Stimulated activated CD8-positive, alpha-beta memory T cell treated with anti-CD3 and anti-CD28 coated beads, Interleukin-15, amount 100 ng/mL, for 24 hours (primary cell): Measurements from ENCODE around the gene RNU7-1.
A peak's percentile ranks its signal among the peaks of the same experiment; 100 is the strongest.

Experiments
- DNase-seq: peaks from one replicate; pipeline ENCODE4 v3.0.0-alpha.2; 2020; ENCODE audit warnings: low read depth

Gene RNU7-1

GRCh38 chr12:6937481-6938352 is 5.9 kb upstream of the RNU7-1 start:
- peak; percentile 84 for DNase-seq

- DNase-seq = no peak
Observed at GRCh38 chr12:6938353-6939190, 5.0 kb upstream of the RNU7-1 start.

- DNase-seq = no peak
Observed at GRCh38 chr12:6939191-6939540, 4.5 kb upstream of the RNU7-1 start.

- DNase-seq = no peak
Observed at GRCh38 chr12:6941267-6941666, 2.3 kb upstream of the RNU7-1 start.

GRCh38 chr12:6941782-6942181 is 1.8 kb upstream of the RNU7-1 start:
- DNase-seq = no peak

- no peak for DNase-seq
Observed at GRCh38 chr12:6942331-6942665, 1.3 kb upstream of the RNU7-1 start.

GRCh38 chr12:6943389-6943721 is 261 bp upstream of the RNU7-1 start:
- no peak for DNase-seq

- DNase-seq = no peak
Observed at GRCh38 chr12:6944381-6945186, 968 bp downstream of the RNU7-1 start.

- DNase-seq = no peak
Observed at GRCh38 chr12:6945613-6946012, 2.0 kb downstream of the RNU7-1 start.

- DNase-seq = no peak
Observed at GRCh38 chr12:6946033-6946919, 2.7 kb downstream of the RNU7-1 start.

GRCh38 chr12:6946920-6947374 is 3.3 kb downstream of the RNU7-1 start:
- no peak for DNase-seq

- no peak for DNase-seq
Observed at GRCh38 chr12:6947615-6948014, 4.0 kb downstream of the RNU7-1 start.

GRCh38 chr12:6948873-6949594 is 5.4 kb downstream of the RNU7-1 start:
- no peak for DNase-seq

- DNase-seq = no peak
Observed at GRCh38 chr12:6950401-6950801, 6.8 kb downstream of the RNU7-1 start.

- DNase-seq = no peak
Observed at GRCh38 chr12:6950811-6951540, 7.4 kb downstream of the RNU7-1 start, which contains the start of gene PTPN6. TSS of gene PTPN6 (plus strand) at chr12:6951356. CDS start at chr12:6951513, 157 bp downstream.

GRCh38 chr12:6951551-6952120 is 8.0 kb downstream of the RNU7-1 start:
- DNase-seq = no peak

- DNase-seq = no peak
Observed at GRCh38 chr12:6952121-6952862, 8.7 kb downstream of the RNU7-1 start.

GRCh38 chr12:6952863-6953441 is 9.3 kb downstream of the RNU7-1 start:
- no peak for DNase-seq
